Activated T-cell treated with anti-CD3 and anti-CD28 coated beads for 24 hours (primary cell): ENCODE measurements around the gene WDR46.
"Not testable (repeated sequence)": the region's sequence is repeated elsewhere in the genome, so short reads cannot be mapped to it uniquely, and the experiment has no call there.

Experiments
- DNase-seq: peaks from one replicate; pipeline ENCODE4 v3.0.0-alpha.2; 2020; ENCODE audit warnings: low read depth

WDR46 gene

DNA sequence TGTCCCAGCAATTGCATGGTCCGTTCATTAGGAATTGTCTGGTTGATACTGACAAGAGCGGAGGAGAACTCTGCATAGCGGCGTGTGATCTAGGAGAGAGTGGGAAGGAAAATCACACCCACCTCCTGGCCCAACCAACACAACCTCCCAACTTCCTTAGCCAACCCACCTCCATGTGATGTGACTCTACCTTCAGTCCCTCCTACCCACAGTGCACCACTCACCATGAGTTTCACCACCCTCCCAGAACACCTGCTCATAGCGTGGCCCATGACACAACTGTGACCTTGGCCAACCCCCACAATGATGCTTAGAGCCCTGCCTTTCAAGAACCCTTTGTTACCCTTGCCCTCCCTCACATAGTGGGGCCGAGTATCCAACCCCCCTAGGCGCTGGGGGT lies 25.0 kb downstream of the WDR46 start:
- DNase-seq = no peak

DNA sequence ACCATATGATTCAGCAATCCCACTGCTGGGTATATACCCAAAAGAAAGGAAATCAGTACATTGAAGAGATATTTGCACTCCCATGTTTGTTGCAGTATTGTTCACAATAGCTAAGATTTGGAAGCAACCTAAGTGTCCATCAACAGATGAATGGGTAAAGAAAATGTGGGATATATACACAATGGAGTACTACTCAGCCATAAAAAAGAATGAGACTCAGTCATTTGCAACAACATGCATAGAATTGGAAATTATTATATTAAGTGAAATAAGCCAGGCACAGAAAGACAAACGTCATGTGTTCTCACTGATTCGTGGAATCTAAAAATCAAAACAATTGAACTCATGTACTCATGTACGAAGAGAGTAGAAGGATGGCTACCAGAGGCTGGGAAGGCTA lies 26.5 kb downstream of the WDR46 start:
- not testable (repeated sequence) for DNase-seq

DNA sequence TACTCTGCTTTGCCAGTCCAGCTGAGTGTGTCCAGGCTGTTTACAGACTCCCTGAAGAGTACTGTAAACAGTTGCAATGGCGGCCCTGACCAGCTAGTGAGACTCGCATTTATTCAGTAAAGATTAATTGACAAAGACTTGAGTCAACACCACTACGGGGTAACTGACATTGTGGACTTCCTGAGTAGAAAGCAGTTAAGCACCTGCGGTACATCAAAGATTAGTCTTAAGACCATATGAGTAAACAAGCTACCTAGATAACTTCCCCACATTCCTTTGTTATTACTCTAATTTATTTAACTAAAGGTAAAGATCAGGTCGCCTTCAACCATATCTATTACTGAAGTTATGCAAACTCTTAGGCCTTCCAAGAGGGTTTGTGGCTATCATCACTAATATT lies 30.0 kb downstream of the WDR46 start:
- DNase-seq = no peak

DNA sequence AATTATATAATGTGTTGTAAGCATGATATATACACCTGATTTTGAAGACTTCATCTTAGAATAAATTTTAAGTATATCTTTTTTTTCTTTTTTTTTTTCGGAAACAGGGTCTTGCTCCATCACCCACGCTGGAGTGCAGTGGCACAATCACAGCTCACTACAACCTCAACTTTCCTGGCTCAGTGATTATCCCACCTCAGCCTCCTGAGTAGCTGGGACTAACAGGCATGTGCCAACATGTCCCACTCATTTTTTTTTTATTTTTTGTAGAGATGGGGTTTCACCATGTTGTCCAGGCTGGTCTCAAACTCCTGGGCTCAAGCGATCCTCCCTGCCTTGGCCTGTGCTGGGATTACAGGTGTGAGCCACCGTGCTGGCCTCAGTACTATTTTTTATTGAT lies 34.4 kb downstream of the WDR46 start:
- no peak for DNase-seq

DNA sequence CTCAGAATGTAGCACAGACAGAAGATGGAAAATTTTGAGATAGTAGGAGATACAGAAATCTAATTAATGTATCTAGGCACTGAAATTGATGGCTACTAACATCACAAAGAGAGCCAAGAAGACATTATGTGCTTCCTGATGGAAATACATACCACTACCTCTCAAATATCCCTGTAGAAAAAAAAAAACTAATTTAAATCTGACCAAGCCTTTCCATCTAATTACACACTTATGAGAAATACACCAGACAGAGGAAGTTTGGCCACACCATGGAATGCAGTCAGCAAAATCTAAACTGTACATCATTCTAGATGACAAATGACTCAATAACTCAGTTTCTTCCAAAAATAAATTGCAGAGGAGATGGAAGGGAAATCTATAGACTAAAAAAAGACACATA lies 36.3 kb downstream of the WDR46 start:
- no peak for DNase-seq

DNA sequence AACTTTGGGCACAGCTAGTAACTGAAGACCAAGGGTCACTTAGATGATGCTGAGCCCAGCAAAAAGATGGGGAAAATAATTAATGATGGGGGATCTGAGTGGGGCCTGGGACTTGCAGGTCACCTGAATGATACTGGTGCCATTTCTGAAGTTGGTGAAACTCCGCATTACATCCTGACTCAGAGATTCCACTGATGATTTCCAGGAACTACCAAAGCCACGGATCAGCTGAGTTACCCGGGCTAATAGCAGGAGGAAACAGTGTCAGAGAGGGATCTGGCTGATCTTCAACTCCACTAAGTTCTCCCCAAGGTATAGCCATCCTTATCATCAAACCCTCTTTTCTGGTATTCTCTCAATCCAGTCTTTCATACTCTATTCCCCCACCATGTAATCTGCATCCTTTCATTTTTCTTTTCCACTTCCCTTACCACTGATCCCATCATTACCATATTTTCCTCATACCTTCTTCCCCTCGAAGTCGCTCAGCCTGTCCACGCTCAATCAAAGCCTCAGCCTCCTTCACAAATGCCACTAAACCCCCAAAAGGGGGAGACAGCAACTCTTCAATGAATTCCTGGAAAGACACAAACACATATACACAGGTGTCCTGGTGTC lies 37.5 kb downstream of the WDR46 start:
- DNase-seq = no peak

DNA sequence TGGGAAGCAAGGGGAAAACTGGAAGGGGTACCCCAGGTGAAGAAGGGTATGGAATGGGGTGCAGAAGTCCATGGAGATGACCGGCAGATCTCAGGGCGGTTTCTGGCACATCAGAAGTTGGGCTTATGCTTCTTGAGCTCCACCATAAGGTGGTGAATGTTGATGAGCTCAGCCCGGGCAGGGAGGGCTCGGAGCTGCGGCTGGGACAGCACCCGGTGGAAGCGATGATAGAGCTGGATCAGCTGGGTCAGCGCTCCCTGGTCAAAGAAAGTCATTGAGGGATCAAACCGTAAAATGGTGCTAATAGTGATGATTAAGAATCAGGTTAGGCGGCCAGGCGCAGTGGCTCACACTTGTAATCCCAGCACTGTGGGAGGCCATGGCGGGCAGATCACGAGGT lies 38.3 kb downstream of the WDR46 start:
- DNase-seq = no peak

DNA sequence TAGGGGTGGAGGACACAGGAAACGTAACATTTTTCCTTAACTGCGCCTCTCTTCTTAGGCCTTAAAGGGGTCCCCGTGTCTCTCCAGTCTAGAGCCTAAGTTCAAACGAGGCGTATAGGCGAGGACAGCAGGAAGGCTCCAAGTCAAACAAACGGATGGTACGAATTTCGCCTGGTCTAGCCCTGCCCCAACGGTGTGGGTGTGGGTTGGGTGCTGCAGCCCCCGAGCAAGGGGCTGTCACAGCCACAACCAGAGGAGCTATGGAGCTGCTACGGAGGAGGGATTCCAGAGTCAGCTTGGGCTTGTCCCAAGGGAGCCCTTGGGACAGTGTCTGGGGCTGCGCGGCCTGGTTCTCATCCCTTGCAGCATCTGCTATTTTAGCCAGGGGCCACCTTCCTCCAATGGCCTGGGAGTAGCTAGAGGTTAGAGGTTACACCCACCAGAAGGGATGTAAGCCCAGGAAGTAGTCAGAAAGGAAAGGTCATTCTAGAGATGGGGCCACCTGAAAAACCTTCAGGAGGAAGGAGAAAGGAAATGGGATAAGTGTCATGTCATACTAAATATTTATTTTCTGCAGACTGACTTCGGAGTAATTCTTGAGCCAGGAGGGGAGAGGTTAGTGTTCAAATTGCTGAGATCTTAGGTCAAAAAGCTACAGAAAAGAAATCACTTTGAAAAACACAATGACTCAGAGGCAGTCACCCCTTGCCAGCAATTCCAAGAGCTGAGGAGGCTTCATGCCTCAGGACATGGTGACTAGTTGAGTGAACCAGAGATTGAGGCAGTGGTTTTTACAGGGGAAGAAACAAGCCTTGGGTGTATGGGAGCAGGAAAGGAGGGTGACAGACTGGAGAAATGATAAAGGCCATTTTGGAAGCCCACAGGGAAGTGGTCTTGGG lies 39.1 kb downstream of the WDR46 start:
- no peak for DNase-seq

DNA sequence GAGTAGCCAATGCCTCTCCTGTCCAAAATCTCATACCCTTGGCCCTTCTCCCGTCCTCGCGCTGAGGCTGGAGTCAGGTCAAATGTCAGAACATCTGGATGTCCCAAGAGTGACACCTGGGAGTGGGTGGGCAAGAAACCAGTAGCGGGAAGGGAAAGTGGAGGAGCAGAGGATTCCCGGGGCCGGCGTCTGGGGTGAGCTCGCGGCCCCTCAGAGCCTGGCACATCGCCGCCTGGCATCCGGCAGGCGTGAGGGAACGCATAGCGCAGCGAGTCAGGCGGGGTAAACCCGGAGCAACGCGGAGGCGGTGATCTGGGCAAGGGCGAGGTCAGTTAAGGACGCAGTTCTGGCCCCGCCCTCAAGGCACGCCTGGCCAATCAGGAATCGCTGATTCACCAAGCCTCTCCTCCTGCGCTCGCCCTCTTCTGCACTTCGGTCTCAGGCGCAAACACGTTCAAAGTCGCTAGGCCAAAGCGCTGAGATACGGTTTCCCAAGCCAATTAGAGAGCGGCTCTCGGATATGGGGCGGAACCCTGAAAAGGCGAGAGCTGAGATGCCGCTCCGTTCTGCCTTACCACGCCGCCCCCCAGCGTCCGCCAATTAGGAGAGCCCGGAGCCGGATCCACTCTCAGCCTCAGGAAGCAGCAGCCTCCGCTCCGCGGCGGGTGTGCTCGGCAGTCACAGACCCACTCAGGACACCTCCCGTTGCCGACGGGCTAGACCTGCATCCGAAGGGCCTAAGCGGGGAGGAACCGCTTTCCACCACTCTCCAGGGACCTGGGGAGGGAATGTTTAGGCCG lies 39.9 kb downstream of the WDR46 start:
- peak; percentile 94 for DNase-seq

DNA sequence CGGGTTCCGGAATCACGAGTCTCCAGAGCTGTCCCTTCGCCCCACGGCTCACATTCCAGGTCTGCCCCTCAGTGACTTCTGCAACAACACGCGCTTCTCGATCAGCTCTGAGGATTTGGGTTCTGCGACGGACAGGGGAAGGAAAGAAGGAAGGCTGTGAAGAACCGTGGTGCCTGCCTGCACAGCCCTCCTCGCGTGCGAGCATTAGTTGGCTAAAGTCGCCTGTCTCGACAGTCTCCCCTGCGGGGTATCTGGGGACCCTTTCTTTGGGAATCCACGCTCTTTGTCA lies 40.5 kb downstream of the WDR46 start:
- DNase-seq = no peak

DNA sequence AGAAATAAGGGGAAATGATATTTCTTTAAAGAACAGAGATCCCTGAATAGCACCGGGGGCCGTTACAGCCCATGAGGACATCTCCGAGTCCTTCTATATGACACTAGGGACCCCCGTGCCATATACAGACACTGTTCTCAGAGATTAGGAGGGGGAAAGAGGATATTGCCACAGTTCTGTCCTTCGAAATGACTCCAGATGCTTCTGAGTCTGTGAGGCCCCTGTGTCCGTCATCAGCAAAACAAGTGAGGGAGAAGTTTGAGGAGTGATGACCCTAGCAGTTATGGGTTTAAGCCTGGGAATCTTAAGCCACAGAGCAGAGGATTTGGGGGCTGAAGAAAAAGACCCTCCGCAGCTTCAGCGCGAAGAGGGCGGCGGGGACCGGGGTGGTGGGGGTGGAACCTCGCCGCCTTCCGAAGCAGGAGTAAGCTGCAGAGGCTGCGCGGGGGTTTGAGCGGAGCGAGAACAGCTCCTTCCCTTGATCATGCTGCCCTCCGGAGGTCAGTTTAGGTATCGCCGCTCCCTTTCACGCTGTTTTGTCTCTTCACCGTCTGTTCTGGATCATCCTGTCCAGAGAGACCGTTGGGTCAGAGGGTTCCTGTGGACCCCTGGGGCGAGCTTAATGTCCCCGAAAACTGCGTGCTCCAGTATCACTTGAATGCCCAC lies 40.9 kb downstream of the WDR46 start:
- peak; percentile 90 for DNase-seq

DNA sequence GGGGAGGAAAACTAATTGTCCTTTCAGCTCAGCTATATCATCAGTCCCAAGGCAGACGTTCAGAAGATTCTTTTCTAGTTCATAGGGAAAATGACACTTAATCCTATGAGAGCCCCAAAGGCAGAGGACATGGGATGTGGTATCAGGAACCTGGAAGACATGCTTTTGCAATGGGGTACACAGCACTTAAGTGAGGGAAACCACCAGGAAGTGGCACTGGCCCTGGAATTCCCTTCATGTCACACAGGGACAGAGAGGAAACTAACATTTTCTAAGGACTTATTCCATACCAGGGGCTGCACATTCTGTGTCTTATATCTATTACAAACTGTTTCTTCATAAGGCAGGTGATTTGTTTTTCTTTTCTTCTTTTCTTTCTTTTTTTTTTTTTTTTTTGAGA lies 45.6 kb downstream of the WDR46 start:
- DNase-seq = no peak

DNA sequence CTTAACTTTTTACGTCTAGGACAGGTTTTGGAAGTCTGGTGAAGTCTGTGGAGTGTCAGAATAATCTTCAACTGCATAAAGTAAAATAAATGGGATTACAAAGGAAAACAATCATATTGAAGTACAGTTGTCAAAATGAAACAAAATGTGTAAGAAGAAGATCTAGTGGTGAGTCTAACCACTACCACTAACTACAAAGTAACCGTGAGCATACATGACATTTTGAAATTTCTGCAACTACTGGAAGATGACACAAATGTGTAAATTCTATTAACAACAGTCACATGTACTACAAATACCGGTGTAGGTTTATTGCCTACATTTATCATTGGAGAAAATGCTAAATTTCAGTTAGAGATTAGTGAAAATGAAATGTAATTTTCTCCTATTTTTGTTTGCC lies 47.1 kb downstream of the WDR46 start:
- DNase-seq = no peak

DNA sequence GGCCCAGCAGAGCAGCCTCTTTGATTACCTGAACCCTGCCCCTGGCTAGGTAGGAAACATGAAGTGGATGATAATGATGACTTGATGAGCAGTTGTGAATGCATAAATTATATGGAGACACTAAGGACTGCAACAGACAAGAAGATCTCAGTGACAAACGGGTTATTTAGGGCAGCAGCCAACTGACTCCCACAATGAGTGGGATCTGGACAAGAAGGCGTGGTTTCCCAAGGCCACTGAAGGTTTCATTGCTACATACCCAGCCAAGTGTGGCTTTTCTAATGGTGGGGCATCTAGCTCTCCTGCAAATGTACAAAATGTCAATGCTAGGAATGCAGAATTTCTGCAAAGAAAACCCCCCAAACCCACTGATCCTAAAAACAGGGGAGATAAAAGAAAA lies 51.3 kb downstream of the WDR46 start:
- DNase-seq = no peak

DNA sequence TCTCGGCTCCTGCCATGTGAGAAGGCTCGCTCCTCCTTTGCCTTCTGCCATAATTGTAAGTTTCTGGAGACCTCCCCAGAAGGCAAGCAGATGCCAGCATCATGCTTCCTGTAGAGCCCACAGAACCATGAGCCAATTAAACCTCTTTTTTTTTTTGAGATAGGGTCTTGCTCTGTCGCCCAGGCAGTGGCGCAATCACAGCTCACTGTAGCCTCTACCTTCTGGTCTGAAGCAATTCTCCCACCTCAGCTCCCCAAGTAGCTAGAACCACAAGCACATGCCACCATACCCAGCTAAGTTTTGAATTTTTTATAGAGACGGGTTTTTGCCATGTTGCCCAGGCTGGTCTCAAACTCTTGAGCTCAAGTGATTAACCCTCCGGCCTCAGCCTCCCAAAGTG lies 52.2 kb downstream of the WDR46 start:
- DNase-seq = no peak

DNA sequence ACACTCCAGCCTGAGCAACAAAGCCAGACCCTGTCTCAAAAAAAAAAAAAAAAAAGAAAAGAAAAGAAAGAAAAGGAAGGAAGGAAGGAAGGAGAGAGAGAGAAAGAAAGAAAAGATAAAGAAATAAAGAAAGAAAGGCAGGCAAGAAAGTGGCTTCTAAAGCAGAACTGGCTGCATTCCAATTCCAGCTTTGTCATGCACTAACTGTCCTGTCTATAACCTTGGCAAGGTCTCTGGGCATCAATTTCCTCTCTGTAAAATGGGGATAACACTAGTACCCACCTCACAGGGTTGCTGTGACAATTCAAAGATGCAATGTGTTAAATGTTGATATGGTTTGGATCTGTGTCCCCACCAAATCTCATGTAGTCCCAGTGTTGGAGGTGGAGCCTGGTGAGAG lies 52.7 kb downstream of the WDR46 start:
- DNase-seq = no peak

DNA sequence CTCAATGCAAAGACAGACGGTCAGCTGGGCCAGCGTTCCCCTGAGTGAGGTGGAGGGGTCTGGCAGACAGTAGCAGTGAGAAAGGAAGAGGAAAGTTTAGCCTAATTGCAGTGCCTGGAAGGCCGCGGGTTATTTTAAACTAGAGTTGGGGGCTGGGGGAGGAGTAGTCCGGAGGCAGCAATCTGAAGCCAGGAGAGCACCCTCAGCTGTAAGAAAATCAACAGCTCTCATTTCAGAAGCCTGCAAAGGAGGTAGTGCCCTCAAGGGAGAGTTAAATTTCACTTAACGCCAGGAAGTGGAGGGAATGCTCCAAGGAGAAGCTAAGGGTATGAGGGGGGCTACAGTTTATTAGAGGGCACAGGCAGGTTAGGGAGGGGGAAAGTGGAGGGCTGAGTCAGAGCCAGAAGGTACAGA lies 53.8 kb downstream of the WDR46 start:
- DNase-seq = no peak
